GM19239 (cell line): ENCODE measurements around the gene DYDC1.

Experiments used
- DNase-seq: peaks from one replicate; pipeline ENCODE4 v3.0.0; 2011; ENCODE audit warnings: low spot score; ENCODE audit not compliant: insufficient read length
- FAIRE-seq: peaks from 2 replicates; lab custom pipeline; 2011; peaks lifted over from hg19 to GRCh38; lab: Jason Lieb, UNC

The DYDC1 gene

DNA sequence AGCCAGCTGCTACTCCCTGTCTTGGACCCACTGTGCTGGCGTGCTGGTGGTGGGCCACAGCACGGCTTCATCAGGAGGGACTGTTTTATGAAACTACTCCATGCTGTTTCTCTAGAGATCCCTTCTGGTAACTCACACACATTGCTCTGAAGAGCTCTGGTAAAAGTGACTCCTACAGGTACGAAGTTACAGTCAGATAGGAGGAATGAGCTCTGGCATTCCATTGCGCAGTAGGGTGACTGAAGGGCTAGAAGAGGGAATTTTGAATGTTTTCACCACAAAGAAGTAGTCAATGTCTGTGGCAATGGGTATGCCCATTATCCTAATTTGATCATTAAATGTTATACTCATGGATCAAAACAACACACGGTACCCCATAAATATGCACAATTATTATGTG is 67.7 kb downstream of the DYDC1 start:
- no peak for DNase-seq
- no peak for FAIRE-seq
